Measurements from ENCODE around the gene NCR2. TPM values are rescaled to one million over a fixed set of nuclear protein-coding genes. Genes with fewer than 3 reads are reported as not detected.

NCR2 gene
- total and polyA plus RNA-seq, 7 donors: not detected

- WGBS, 3 donors: 73 to 82% (median 74%) methylated on average over 5 of the region's 5 CpGs
- ATAC-seq: no peak
- no peak for TF ChIP-seq CTCF (IDR thresholded peaks at IDR 0.05)
Observed at GRCh38 chr6:41302638-41303037, 32.8 kb upstream of the NCR2 start.

DNA sequence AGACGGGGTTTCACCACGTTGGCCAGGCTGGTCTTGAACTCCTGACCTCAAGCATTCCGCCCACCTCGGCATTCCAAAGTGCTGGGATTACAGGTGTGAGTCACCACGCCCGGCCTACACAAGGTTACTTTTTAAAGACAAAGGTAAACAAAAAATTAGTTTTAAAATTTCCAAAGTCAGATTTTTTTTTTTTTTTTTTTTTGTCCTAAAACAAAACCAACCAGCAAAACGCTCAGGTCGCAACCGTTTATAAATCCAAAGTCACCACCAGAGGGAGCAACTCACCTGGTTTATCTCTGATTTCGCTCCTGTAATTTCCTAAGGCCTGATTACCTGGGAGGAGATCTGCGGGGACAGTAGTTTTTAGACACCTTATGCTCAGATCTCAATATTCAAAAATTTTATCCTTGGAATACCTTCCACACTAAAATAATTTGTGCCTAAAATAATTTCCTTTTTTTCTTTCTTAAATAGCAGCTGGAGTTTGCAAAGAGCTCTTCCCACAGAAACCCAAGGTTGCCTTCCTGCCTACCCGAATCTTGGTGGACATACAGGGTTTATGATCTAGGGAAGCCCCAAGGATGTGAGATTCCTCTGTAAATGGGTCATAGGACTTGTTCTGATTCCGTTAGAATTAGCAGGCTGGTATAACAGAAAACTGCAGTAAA is 29.1 kb upstream of the NCR2 start:
- peak; percentile 64 for TF ChIP-seq CTCF (IDR thresholded peaks at IDR 0.05)
- WGBS, 3 donors: 29 to 31% (median 30%) methylated on average over 13 of the region's 13 CpGs
- peaks cover 0 to 24% (median 3%) of the 10 kb centered on the region in 3 donors for H3K27me3 ChIP-seq (ENCODE audit: insufficient read depth in 3 of 3, low read length in 2 of 3)
- DNase-seq (no peak), ATAC-seq (peak in 2 of 4 donors; percentile 40 to 60)
- no peaks in the 10 kb centered on the region for H3K36me3 ChIP-seq (ENCODE audit: insufficient read depth in 1 of 2, low read depth in 1 of 2)
- intact Hi-C loops (cut with DNase I): no loop called here
- no peaks in the 10 kb centered on the region for H3K9me3 ChIP-seq
- no peak overlapping the region for H3K4me3 ChIP-seq
- H3K4me1 ChIP-seq: no peaks in the 10 kb centered on the region
- no peak overlapping the region for H3K27ac ChIP-seq

More at GRCh38 chr6:41302638-41303037, 32.8 kb upstream of the NCR2 start:
- no peaks in the 10 kb centered on the region for H3K36me3 ChIP-seq (ENCODE audit: insufficient read depth in 1 of 2, low read depth in 1 of 2)
- no peak overlapping the region for H3K27ac ChIP-seq
- no peak for DNase-seq
- peaks cover 5% of the 10 kb centered on the region for H3K9me3 ChIP-seq
- H3K4me1 ChIP-seq: no peaks in the 10 kb centered on the region
- peaks cover 0 to 16% (median 14%) of the 10 kb centered on the region in 3 donors for H3K27me3 ChIP-seq (ENCODE audit: insufficient read depth in 3 of 3, low read length in 2 of 3)
- intact Hi-C loops (cut with DNase I): no loop called here
- H3K4me3 ChIP-seq: no peak overlapping the region

- Histone ChIP-seq H3K36me3 (ENCODE audit: insufficient read depth in 1 of 2, low read depth in 1 of 2) (no peaks in the 10 kb centered on the region), H3K4me1 (peaks cover 3% of the 10 kb centered on the region), H3K27me3 (ENCODE audit: insufficient read depth in 3 of 3, low read length in 2 of 3) (peaks cover 0 to 49% (median 0%) of the 10 kb centered on the region in 3 donors), H3K4me3 (no peak overlapping the region), H3K9me3 (no peaks in the 10 kb centered on the region), H3K27ac (no peak overlapping the region)
- no peak for TF ChIP-seq CTCF (IDR thresholded peaks at IDR 0.05)
- ATAC-seq: no peak
- intact Hi-C loops (cut with DNase I): no loop called here
- DNase-seq: no peak
- 64 to 72% (median 66%) methylated on average over 2 of the region's 2 CpGs for WGBS, 3 donors
Observed at GRCh38 chr6:41315203-41315602, 20.2 kb upstream of the NCR2 start.

DNA sequence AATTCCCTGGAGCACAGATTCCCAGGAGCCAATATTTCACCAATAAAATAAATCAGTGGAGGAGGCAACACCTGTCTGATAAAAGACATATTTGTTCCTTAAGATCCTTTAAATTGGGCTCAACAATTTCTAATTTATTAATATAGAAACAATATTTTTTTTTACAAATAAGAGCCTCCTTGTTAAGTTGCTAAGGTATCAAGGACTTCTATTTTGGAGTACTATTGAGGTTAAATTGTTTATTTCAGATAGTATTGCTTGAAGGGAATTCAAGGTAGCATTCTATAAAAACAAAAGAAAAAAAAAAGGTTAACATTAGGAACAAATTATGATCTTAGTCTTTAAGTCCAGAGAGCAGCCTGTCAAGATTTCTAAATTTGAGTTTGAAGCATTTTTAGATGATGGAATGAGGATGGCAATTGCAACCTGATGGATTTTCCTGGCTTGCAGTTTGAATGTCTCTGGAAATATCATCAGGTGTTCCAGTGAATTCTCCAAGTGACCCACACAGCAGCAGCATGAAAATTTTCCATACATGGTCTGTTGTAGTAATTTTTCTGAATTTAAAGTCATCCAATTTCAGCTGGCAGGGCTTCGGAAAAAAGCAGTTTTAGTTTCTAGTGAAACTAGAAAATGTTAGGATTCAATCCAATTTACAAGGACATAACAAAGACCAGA is 19.3 kb upstream of the NCR2 start:
- Histone ChIP-seq H3K4me3 (no peak overlapping the region), H3K36me3 (ENCODE audit: insufficient read depth in 1 of 2, low read depth in 1 of 2) (no peaks in the 10 kb centered on the region), H3K4me1 (peaks cover 3% of the 10 kb centered on the region), H3K27me3 (ENCODE audit: insufficient read depth in 3 of 3, low read length in 2 of 3) (peaks cover 0 to 43% (median 0%) of the 10 kb centered on the region in 3 donors), H3K9me3 (no peaks in the 10 kb centered on the region), H3K27ac (no peak overlapping the region)
- ATAC-seq (no peak), DNase-seq (no peak)
- 49 to 62% (median 51%) methylated on average over 1 of the region's 1 CpG for WGBS, 3 donors
- intact Hi-C loops (cut with DNase I): no loop called here
- TF ChIP-seq CTCF (IDR thresholded peaks at IDR 0.05): no peak
